ENCODE measurements around the gene ZNF628. TPM values are rescaled to one million over a fixed set of nuclear protein-coding genes. Genes with fewer than 3 reads are reported as not detected.

Gene ZNF628
- total RNA-seq, 4 donors from 2014 or later = 5.1 to 16.6 (median 11.9) TPM

DNA sequence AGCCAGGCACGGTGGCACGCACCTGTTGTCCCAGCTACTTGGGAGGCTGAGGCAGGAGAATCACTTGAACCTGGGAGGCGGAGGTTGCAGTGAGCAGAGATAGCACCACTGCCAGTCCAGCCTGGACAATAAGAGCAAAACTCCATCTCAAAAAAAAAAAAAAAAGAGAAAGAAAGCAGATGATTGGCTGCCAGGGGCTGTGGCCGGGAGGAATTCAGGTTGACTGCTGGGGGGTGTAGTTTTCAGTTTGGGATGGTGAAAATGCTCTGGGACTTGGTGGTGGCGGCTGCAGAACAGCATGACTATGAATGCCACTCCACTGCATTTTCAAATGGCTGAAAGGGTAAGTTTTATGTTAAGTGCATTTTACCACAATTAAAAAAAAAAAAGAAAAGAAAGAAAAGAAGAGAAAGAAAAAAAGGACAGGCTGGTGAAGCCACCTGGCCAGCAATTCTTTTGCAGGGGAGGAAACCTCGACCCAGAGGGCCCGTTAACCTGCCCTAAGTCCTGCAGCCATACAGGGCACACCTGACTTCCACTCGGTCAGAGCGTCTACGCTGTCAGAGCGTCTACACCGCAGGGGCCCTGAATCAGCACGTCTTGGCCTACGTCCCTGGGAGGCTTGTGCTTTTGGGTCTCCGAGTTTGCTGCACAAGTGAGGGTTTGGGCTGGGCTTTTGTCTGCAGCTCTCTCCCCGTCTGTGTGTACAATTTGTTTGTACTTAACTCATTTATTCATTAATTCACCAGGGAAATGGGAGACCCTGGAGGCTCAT is 18.5 kb upstream of the ZNF628 start:
- DNase-seq (ENCODE audit: extremely low spot score) = no peak

GRCh38 chr19:55459551-55459949 is 16.9 kb upstream of the ZNF628 start:
- peaks cover under 1 to 25% (median 17%) of the 10 kb centered on the region in 4 donors for H3K36me3 ChIP-seq
- no peak for DNase-seq (ENCODE audit: extremely low spot score)
- peak overlapping the region; percentile 93 to 97 (median 95) for H3K27ac ChIP-seq (replicated peaks in 1 of 4)
- WGBS = 68% methylated on average over 7 of the region's 8 CpGs
- intact Hi-C loops (cut with DNase I) = no loop called here
- no peaks in the 10 kb centered on the region for H3K27me3 ChIP-seq
- no peaks in the 10 kb centered on the region for H3K9me3 ChIP-seq
- H3K4me3 ChIP-seq = no peak overlapping the region
- TF ChIP-seq EP300 (IDR thresholded peaks at IDR 0.05) (no peak), POLR2A (IDR thresholded peaks at IDR 0.05; ENCODE audit: low read depth) (no peak), POLR2AphosphoS5 (IDR thresholded peaks at IDR 0.05) (no peak), CTCF (IDR thresholded peaks at IDR 0.05) (no peak)
- H3K4me1 ChIP-seq = peaks cover 11 to 38% (median 33%) of the 10 kb centered on the region in 4 donors

More for the DNA sequence above, 18.5 kb upstream of the ZNF628 start:
- Histone ChIP-seq H3K9me3 (no peaks in the 10 kb centered on the region), H3K27me3 (peaks cover 0 to 3% (median 0%) of the 10 kb centered on the region in 4 donors), H3K4me1 (peaks cover 11 to 41% (median 37%) of the 10 kb centered on the region in 4 donors), H3K36me3 (peaks cover 5 to 32% (median 17%) of the 10 kb centered on the region in 4 donors), H3K4me3 (no peak overlapping the region), H3K27ac (replicated peaks in 1 of 4) (no peak overlapping the region)
- WGBS = 78% methylated on average over 16 of the region's 16 CpGs
- intact Hi-C loops (cut with DNase I) = no loop called here
- no peak for TF ChIP-seq EP300 (IDR thresholded peaks at IDR 0.05)
- TF ChIP-seq POLR2A (IDR thresholded peaks at IDR 0.05; ENCODE audit: low read depth) = no peak
- TF ChIP-seq POLR2AphosphoS5 (IDR thresholded peaks at IDR 0.05) = no peak
- no peak for TF ChIP-seq CTCF (IDR thresholded peaks at IDR 0.05)

DNA sequence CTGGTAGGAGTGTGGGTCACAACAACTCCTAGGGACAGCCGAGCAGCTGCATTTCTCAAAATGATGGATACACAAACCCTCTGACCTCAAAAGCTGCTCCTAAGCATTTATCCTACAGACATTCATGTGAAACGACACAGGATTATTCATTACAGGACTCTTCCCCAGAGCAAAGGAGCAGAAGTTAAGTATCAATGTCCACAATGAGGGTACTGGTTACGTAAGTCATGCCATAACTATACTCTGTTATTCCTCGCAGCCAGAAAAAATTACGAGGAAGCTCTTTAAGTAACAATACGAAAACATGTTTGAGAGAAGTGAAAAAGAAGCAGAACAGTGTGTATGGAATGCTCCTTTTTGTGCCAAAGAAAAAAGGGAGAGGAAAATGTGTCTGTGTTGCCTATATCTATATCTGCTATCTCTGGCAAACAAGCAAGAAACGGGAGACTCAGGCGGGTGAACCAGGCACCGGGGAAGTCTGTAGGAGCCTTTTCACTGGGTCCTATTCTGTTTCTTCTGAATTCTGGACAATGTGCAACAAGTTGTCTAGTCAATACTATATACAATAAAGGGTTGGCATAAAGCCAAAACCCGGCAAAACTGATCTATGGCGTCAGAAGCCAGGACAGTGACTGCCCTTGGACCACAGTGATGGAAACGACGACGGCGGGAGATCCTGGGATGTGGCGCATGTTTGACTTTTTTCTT is 16.3 kb upstream of the ZNF628 start:
- intact Hi-C loops (cut with DNase I) = no loop called here
- Histone ChIP-seq H3K27ac (replicated peaks in 1 of 4) (peak overlapping the region; percentile 93 to 97 (median 95)), H3K9me3 (no peaks in the 10 kb centered on the region), H3K27me3 (no peaks in the 10 kb centered on the region), H3K4me3 (peak overlapping the region; percentile 79 to 95 (median 84)), H3K36me3 (peaks cover 0 to 19% (median 13%) of the 10 kb centered on the region in 4 donors), H3K4me1 (peaks cover 11 to 38% (median 33%) of the 10 kb centered on the region in 4 donors)
- WGBS = 25% methylated on average over 16 of the region's 16 CpGs
- no peak for TF ChIP-seq POLR2A (IDR thresholded peaks at IDR 0.05; ENCODE audit: low read depth)
- peak in 1 of 2 donors; percentile 8 for TF ChIP-seq POLR2AphosphoS5 (IDR thresholded peaks at IDR 0.05)
- DNase-seq (ENCODE audit: extremely low spot score) = no peak

GRCh38 chr19:55460670-55461258 is 15.7 kb upstream of the ZNF628 start:
- intact Hi-C loops (cut with DNase I) = no loop called here
- 9% methylated on average over 24 of the region's 24 CpGs for WGBS
- Histone ChIP-seq H3K9me3 (no peaks in the 10 kb centered on the region), H3K4me1 (peaks cover 11 to 38% (median 33%) of the 10 kb centered on the region in 4 donors), H3K4me3 (peak overlapping the region; percentile 79 to 95 (median 84)), H3K27me3 (no peaks in the 10 kb centered on the region), H3K36me3 (peaks cover 0 to 13% (median 7%) of the 10 kb centered on the region in 4 donors), H3K27ac (replicated peaks in 1 of 4) (peak overlapping the region; percentile 93 to 97 (median 95))
- peak; percentile 96 for DNase-seq (ENCODE audit: extremely low spot score)
- TF ChIP-seq CTCF (IDR thresholded peaks at IDR 0.05) = no peak
